ENCODE measurements around the gene SCN3B.

SCN3B gene

GRCh38 chr11:123690485-123690884 is 36.1 kb upstream of the SCN3B start:
- TF ChIP-seq REST (tag by site-specific recombination; IDR thresholded peaks at IDR 0.05): no peak
- H3K4me3 ChIP-seq (ENCODE audit: low read depth, low read length): no peak overlapping the region
- H3K9me3 ChIP-seq (ENCODE audit: control insufficient read depth, insufficient read depth, low read depth, low read length): no peaks in the 10 kb centered on the region
- H3K36me3 ChIP-seq (ENCODE audit: control insufficient read depth in 2 of 2, insufficient read depth in 1 of 2, low read length in 2 of 2): no peaks in the 10 kb centered on the region
- POLR2A ChIA-PET: no interaction called here
- H3K27ac ChIP-seq (ENCODE audit: extremely low read depth, low read depth, low read length): no peak overlapping the region
- CTCF ChIA-PET: interaction anchor here (0.7 to 0.9 kb wide), 2 partner anchors 37 to 111 kb away, joined by 3 to 4 read pairs; no protein-coding TSS in a partner anchor
- H3K4me1 ChIP-seq (ENCODE audit: control insufficient read depth, insufficient read depth, low read length): no peaks in the 10 kb centered on the region

DNA sequence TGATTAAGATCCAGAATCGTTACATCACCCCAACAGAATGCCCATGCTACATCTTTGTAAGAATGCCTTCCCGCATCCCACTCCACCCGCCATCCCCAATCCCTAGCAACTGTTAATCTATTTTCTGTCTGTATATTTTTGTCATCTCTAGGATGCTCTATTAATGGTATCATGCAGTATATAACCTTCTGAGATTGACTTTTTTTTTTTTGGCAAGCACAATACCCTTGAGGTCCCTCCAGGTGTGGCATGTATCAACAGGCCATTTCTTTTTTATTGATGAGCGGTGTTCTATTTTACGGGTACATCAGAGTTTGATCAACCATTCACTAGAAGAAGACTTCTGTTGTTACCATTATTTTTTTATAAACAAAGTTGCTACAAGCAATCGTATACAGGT is 30.2 kb upstream of the SCN3B start:
- POLR2A ChIA-PET: no interaction called here
- Histone ChIP-seq H3K9me3 (ENCODE audit: control insufficient read depth, insufficient read depth, low read depth, low read length) (no peaks in the 10 kb centered on the region), H3K4me3 (ENCODE audit: low read depth, low read length) (no peak overlapping the region), H3K4me1 (ENCODE audit: control insufficient read depth, insufficient read depth, low read length) (no peaks in the 10 kb centered on the region), H3K27ac (ENCODE audit: extremely low read depth, low read depth, low read length) (no peak overlapping the region), H3K36me3 (ENCODE audit: control insufficient read depth in 2 of 2, insufficient read depth in 1 of 2, low read length in 2 of 2) (no peaks in the 10 kb centered on the region)
- CTCF ChIA-PET: interaction anchor here (1.9 kb wide), 1 partner anchor 22 kb away, joined by 8 read pairs; no protein-coding TSS in a partner anchor
- TF ChIP-seq ZNF488 (tag by site-specific recombination; IDR thresholded peaks at IDR 0.05): no peak
- TF ChIP-seq ZNF404 (tag by site-specific recombination; IDR thresholded peaks at IDR 0.05): no peak
- no peak for TF ChIP-seq ZXDB (tag by site-specific recombination; IDR thresholded peaks at IDR 0.05)
- TF ChIP-seq, protein P1, sequence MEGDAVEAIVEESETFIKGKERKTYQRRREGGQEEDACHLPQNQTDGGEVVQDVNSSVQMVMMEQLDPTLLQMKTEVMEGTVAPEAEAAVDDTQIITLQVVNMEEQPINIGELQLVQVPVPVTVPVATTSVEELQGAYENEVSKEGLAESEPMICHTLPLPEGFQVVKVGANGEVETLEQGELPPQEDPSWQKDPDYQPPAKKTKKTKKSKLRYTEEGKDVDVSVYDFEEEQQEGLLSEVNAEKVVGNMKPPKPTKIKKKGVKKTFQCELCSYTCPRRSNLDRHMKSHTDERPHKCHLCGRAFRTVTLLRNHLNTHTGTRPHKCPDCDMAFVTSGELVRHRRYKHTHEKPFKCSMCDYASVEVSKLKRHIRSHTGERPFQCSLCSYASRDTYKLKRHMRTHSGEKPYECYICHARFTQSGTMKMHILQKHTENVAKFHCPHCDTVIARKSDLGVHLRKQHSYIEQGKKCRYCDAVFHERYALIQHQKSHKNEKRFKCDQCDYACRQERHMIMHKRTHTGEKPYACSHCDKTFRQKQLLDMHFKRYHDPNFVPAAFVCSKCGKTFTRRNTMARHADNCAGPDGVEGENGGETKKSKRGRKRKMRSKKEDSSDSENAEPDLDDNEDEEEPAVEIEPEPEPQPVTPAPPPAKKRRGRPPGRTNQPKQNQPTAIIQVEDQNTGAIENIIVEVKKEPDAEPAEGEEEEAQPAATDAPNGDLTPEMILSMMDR (tag by site-specific recombination; IDR thresholded peaks at IDR 0.05): no peak
- no peak for TF ChIP-seq ZBTB6 (tag by site-specific recombination; IDR thresholded peaks at IDR 0.05)
- no peak for TF ChIP-seq ZBTB48 (tag by site-specific recombination; IDR thresholded peaks at IDR 0.05)
- TF ChIP-seq ZNF571 (tag by site-specific recombination; IDR thresholded peaks at IDR 0.05): no peak
- no peak for TF ChIP-seq ZNF157 (tag by site-specific recombination; IDR thresholded peaks at IDR 0.05)
- TF ChIP-seq BCL11A (tag by site-specific recombination; IDR thresholded peaks at IDR 0.05; ENCODE audit: low read depth): no peak

- H3K4me1 ChIP-seq (ENCODE audit: control insufficient read depth, insufficient read depth, low read length): no peaks in the 10 kb centered on the region
- CTCF ChIA-PET: interaction anchor here (0.6 to 1.9 kb wide), 2 partner anchors 23 to 138 kb away, joined by 3 to 8 read pairs; no protein-coding TSS in a partner anchor
Observed at GRCh38 chr11:123683428-123684170, 29.2 kb upstream of the SCN3B start.

More at GRCh38 chr11:123683428-123684170, 29.2 kb upstream of the SCN3B start:
- H3K27ac ChIP-seq (ENCODE audit: extremely low read depth, low read depth, low read length): no peak overlapping the region
- H3K4me3 ChIP-seq (ENCODE audit: low read depth, low read length): no peak overlapping the region
- TF ChIP-seq ZNF335 (tag by site-specific recombination; conservative IDR thresholded peaks at IDR 0.05) (no peak), EGR2 (tag by site-specific recombination; IDR thresholded peaks at IDR 0.05; ENCODE audit: low read depth) (0 out of 2 replicates have a peak, but pooled peaks have one; percentile 6)
- no peaks in the 10 kb centered on the region for H3K36me3 ChIP-seq (ENCODE audit: control insufficient read depth in 2 of 2, insufficient read depth in 1 of 2, low read length in 2 of 2)
- POLR2A ChIA-PET: interaction anchor here (0.5 kb wide), 1 partner anchor 40 kb away, joined by 3 read pairs; no protein-coding TSS in a partner anchor
- no peaks in the 10 kb centered on the region for H3K9me3 ChIP-seq (ENCODE audit: control insufficient read depth, insufficient read depth, low read depth, low read length)

Measured in HEK293 (cell line).